KOPT-K1 (cell line): ENCODE measurements around the gene GPX6.
"Not testable (repeated sequence)": the region's sequence is repeated elsewhere in the genome, so short reads cannot be mapped to it uniquely, and the experiment has no call there.

Experiments
- H3K27ac ChIP-seq: fragments of 200-600 bp; sonication (generic); 2 replicates; pipeline ENCODE4 v1.5.1; 2016; ENCODE audit warnings: antibody characterized with exemption, mild to moderate bottlenecking, low read depth, low read length; ENCODE audit not compliant: poor library complexity, severe bottlenecking
- H3K36me3 ChIP-seq: fragments of 200-600 bp; sonication (generic); 2 replicates; pipeline ENCODE4 v1.5.1; 2017; ENCODE audit warnings: antibody characterized with exemption, mild to moderate bottlenecking, low read length, moderate library complexity; ENCODE audit not compliant: insufficient read depth
- H3K9me3 ChIP-seq: fragments of 200-600 bp; sonication (generic); 2 replicates; pipeline ENCODE4 v1.5.1; 2017; ENCODE audit warnings: antibody characterized with exemption, low read length, mild to moderate bottlenecking; ENCODE audit not compliant: insufficient read depth, poor library complexity, severe bottlenecking

GPX6 gene

GRCh38 chr6:28478518-28478917 is 37.1 kb downstream of the GPX6 start:
- no peak overlapping the region for H3K27ac ChIP-seq
- no peaks in the 10 kb centered on the region for H3K36me3 ChIP-seq
- no peaks in the 10 kb centered on the region for H3K9me3 ChIP-seq

GRCh38 chr6:28474441-28475219 is 41.0 kb downstream of the GPX6 start:
- H3K36me3 ChIP-seq = no peaks in the 10 kb centered on the region
- H3K9me3 ChIP-seq = no peaks in the 10 kb centered on the region
- no peak overlapping the region for H3K27ac ChIP-seq

- H3K27ac ChIP-seq, H3K36me3 ChIP-seq, H3K9me3 ChIP-seq: not testable (repeated sequence)
Measured at GRCh38 chr6:28469153-28469745, 46.3 kb downstream of the GPX6 start.

- H3K27ac ChIP-seq = no peak overlapping the region
Measured at GRCh38 chr6:28468056-28468455, 47.5 kb downstream of the GPX6 start.

GRCh38 chr6:28462401-28462800 is 53.2 kb downstream of the GPX6 start:
- Histone ChIP-seq H3K27ac (no peak overlapping the region), H3K36me3 (no peaks in the 10 kb centered on the region)

More at GRCh38 chr6:28468056-28468455, 47.5 kb downstream of the GPX6 start:
- Histone ChIP-seq H3K36me3 (no peaks in the 10 kb centered on the region), H3K9me3 (no peaks in the 10 kb centered on the region)

GRCh38 chr6:28458568-28458967 is 57.0 kb downstream of the GPX6 start:
- no peak overlapping the region for H3K27ac ChIP-seq
- H3K36me3 ChIP-seq = no peaks in the 10 kb centered on the region
- no peaks in the 10 kb centered on the region for H3K9me3 ChIP-seq

More at GRCh38 chr6:28462401-28462800, 53.2 kb downstream of the GPX6 start:
- no peaks in the 10 kb centered on the region for H3K9me3 ChIP-seq
